ENCODE measurements around the gene SLC17A1.

Gene SLC17A1

GRCh38 chr6:25831532-25832306 lies at the start of gene SLC17A1:
Gene SLC17A1, minus strand, starts transcription at chr6:25832052. Its CDS starts 1,495 bp downstream, at chr6:25830557.
- no peak for DNase-seq (ENCODE audit: low read depth in 2 of 2)

GRCh38 chr6:25880601-25881000 lies 48.7 kb upstream of the SLC17A1 start:
- DNase-seq (ENCODE audit: low read depth in 2 of 2), result no peak

GRCh38 chr6:25878721-25879322 lies 47.0 kb upstream of the SLC17A1 start:
- DNase-seq (ENCODE audit: low read depth in 2 of 2), result no peak

GRCh38 chr6:25875926-25876602 lies 44.2 kb upstream of the SLC17A1 start:
- no peak for DNase-seq (ENCODE audit: low read depth in 2 of 2)

- DNase-seq (ENCODE audit: low read depth in 2 of 2), result no peak
Measured at GRCh38 chr6:25875563-25875905, 43.7 kb upstream of the SLC17A1 start.

GRCh38 chr6:25874822-25875562 lies 43.1 kb upstream of the SLC17A1 start:
- DNase-seq (ENCODE audit: low read depth in 2 of 2), result no peak

GRCh38 chr6:25874118-25874517 lies 42.3 kb upstream of the SLC17A1 start, which contains the start of gene SLC17A3:
Gene SLC17A3, minus strand, starts transcription at chr6:25874243. Its CDS starts 5,856 bp downstream, at chr6:25868387.
- DNase-seq (ENCODE audit: low read depth in 2 of 2), result no peak

- DNase-seq (ENCODE audit: low read depth in 2 of 2), result no peak
Measured at GRCh38 chr6:25872814-25873213, 41.0 kb upstream of the SLC17A1 start.

GRCh38 chr6:25869840-25870239 lies 38.0 kb upstream of the SLC17A1 start:
- no peak for DNase-seq (ENCODE audit: low read depth in 2 of 2)

- DNase-seq (ENCODE audit: low read depth in 2 of 2), result no peak
Measured at GRCh38 chr6:25868436-25869183, 36.8 kb upstream of the SLC17A1 start.

- no peak for DNase-seq (ENCODE audit: low read depth in 2 of 2)
Measured at GRCh38 chr6:25866011-25866410, 34.2 kb upstream of the SLC17A1 start.

GRCh38 chr6:25863360-25863759 lies 31.5 kb upstream of the SLC17A1 start:
- no peak for DNase-seq (ENCODE audit: low read depth in 2 of 2)

GRCh38 chr6:25862199-25862598 lies 30.3 kb upstream of the SLC17A1 start:
- DNase-seq (ENCODE audit: low read depth in 2 of 2), result no peak

GRCh38 chr6:25852756-25853155 lies 20.9 kb upstream of the SLC17A1 start:
- no peak for DNase-seq (ENCODE audit: low read depth in 2 of 2)

GRCh38 chr6:25851961-25852360 lies 20.1 kb upstream of the SLC17A1 start:
- DNase-seq (ENCODE audit: low read depth in 2 of 2), result no peak

GRCh38 chr6:25844518-25844917 lies 12.7 kb upstream of the SLC17A1 start:
- DNase-seq (ENCODE audit: low read depth in 2 of 2), result no peak

- no peak for DNase-seq (ENCODE audit: low read depth in 2 of 2)
Measured at GRCh38 chr6:25842526-25842925, 10.7 kb upstream of the SLC17A1 start.

- DNase-seq (ENCODE audit: low read depth in 2 of 2), result no peak
Measured at GRCh38 chr6:25835442-25836283, 3.8 kb upstream of the SLC17A1 start.

- no peak for DNase-seq (ENCODE audit: low read depth in 2 of 2)
Measured at GRCh38 chr6:25834950-25835349, 3.1 kb upstream of the SLC17A1 start.

- DNase-seq (ENCODE audit: low read depth in 2 of 2), result no peak
Measured at GRCh38 chr6:25833136-25833535, 1.3 kb upstream of the SLC17A1 start.

GRCh38 chr6:25832670-25833069 lies 818 bp upstream of the SLC17A1 start:
- no peak for DNase-seq (ENCODE audit: low read depth in 2 of 2)

All from stimulated activated CD8-positive, alpha-beta memory T cell treated with anti-CD3 and anti-CD28 coated beads, Interleukin-15, amount 100 ng/mL, for 4 hours (primary cell).